DMS114 treated with DMSO at 0.1 percent for 48 hours (cell line): Measurements from ENCODE around the gene RAB38.

Experiments used
- DNase-seq: peaks from one replicate; lab custom pipeline; 2025; ENCODE audit not compliant: unreplicated experiment; lab: John Stamatoyannopoulos, UW

The RAB38 gene

GRCh38 chr11:88170673-88171072 is 4.6 kb downstream of the RAB38 start:
- no peak for DNase-seq

- DNase-seq: no peak
Measured at GRCh38 chr11:88169881-88170280, 5.4 kb downstream of the RAB38 start.

GRCh38 chr11:88169471-88169870 is 5.8 kb downstream of the RAB38 start:
- DNase-seq: no peak

GRCh38 chr11:88167853-88168252 is 7.4 kb downstream of the RAB38 start:
- DNase-seq: no peak

GRCh38 chr11:88164806-88165585 is 10.2 kb downstream of the RAB38 start:
- no peak for DNase-seq

- DNase-seq: no peak
Measured at GRCh38 chr11:88164320-88164719, 10.9 kb downstream of the RAB38 start.

GRCh38 chr11:88158081-88158480 is 17.2 kb downstream of the RAB38 start:
- no peak for DNase-seq

GRCh38 chr11:88157370-88157769 is 17.9 kb downstream of the RAB38 start:
- DNase-seq: no peak

GRCh38 chr11:88152381-88152780 is 22.9 kb downstream of the RAB38 start:
- DNase-seq: no peak

- no peak for DNase-seq
Measured at GRCh38 chr11:88151709-88152265, 23.5 kb downstream of the RAB38 start.

- no peak for DNase-seq
Measured at GRCh38 chr11:88146106-88146505, 29.1 kb downstream of the RAB38 start.

- DNase-seq: no peak
Measured at GRCh38 chr11:88139865-88140264, 35.4 kb downstream of the RAB38 start.

GRCh38 chr11:88131764-88132470 is 43.3 kb downstream of the RAB38 start:
- no peak for DNase-seq

- no peak for DNase-seq
Measured at GRCh38 chr11:88122956-88123355, 52.3 kb downstream of the RAB38 start.

- no peak for DNase-seq
Measured at GRCh38 chr11:88119561-88119960, 55.7 kb downstream of the RAB38 start.

GRCh38 chr11:88117281-88117858 is 57.9 kb downstream of the RAB38 start:
- DNase-seq: no peak

- no peak for DNase-seq
Measured at GRCh38 chr11:88115828-88116755, 59.2 kb downstream of the RAB38 start.

- DNase-seq: no peak
Measured at GRCh38 chr11:88114486-88115045, 60.7 kb downstream of the RAB38 start.

- DNase-seq: no peak
Measured at GRCh38 chr11:88106666-88107065, 68.6 kb downstream of the RAB38 start.

GRCh38 chr11:88105951-88106350 is 69.3 kb downstream of the RAB38 start:
- DNase-seq: no peak
